Naive thymus-derived CD4-positive, alpha-beta T cell (primary cell): ENCODE data around the gene USP36. TPM values are rescaled to one million over a fixed set of nuclear protein-coding genes. Genes with fewer than 3 reads are reported as not detected.
"Not testable (repeated sequence)": the region's sequence is repeated elsewhere in the genome, so short reads cannot be mapped to it uniquely, and the experiment has no call there.

Source experiments
- ATAC-seq: fragments of 150-1000 bp; cut with Tn5 transposase; 2 replicates; pipeline ENCODE4 v1.10.0; 2021; ENCODE audit warnings: mild to moderate bottlenecking, moderate library complexity
- CTCF ChIA-PET: fragments of 350-600 bp; sonication (Branson Sonifier 250); formaldehyde crosslinking; loops from one replicate; lab custom pipeline; 2021; ENCODE audit warnings: antibody characterized with exemption; lab: Charles Lee
- POLR2A ChIA-PET: fragments of 350-600 bp; sonication (Branson Sonifier 250); formaldehyde crosslinking; loops from one replicate; lab custom pipeline; 2021; ENCODE audit warnings: antibody characterized with exemption, inconsistent platforms; lab: Charles Lee
- DNase-seq, 9 donors: peaks; one replicate each; pipeline versions ENCODE4 v3.0.0 to v3.0.0-alpha.2; 2020 to 2022; ENCODE audit warnings: mixed read lengths in 1 of 9
- H3K27ac ChIP-seq: one replicate; pipeline ENCODE4 v1.7.0; 2013; ENCODE audit warnings: mild to moderate bottlenecking, low read depth, low read length, moderate library complexity
- H3K27me3 ChIP-seq, 2 donors: one replicate each; pipeline ENCODE4 v1.7.0; 2013; ENCODE audit warnings: low read length in 2 of 2, mild to moderate bottlenecking in 2 of 2, moderate library complexity in 2 of 2; ENCODE audit not compliant: control insufficient read depth in 2 of 2, insufficient read depth in 2 of 2
- H3K36me3 ChIP-seq, 3 experiments: 1 replicate in 2 of 3; 2 replicates in 1 of 3; pipeline ENCODE4 v1.7.0; 2013; ENCODE audit warnings: low read length in 3 of 3, mild to moderate bottlenecking in 3 of 3, moderate library complexity in 1 of 3; ENCODE audit not compliant: insufficient read depth in 3 of 3, control insufficient read depth in 2 of 3
- H3K4me1 ChIP-seq, 2 donors: one replicate each; pipeline ENCODE4 v1.7.0; 2013; ENCODE audit warnings: low read length in 2 of 2, mild to moderate bottlenecking in 2 of 2, moderate library complexity in 1 of 2; ENCODE audit not compliant: control insufficient read depth in 2 of 2, insufficient read depth in 2 of 2
- H3K4me3 ChIP-seq: 2 replicates; pipeline ENCODE4 v1.7.0; 2013; ENCODE audit warnings: mild to moderate bottlenecking, low read length
- H3K9me3 ChIP-seq, 3 experiments: 1 replicate in 2 of 3; 2 replicates in 1 of 3; pipeline ENCODE4 v1.7.0; 2013; ENCODE audit warnings: low read length in 3 of 3; ENCODE audit not compliant: control insufficient read depth in 2 of 3
- H3K27ac Mint-ChIP-seq, 9 donors: one replicate each; pipeline ENCODE4 v1.8.0; 2020 to 2022; ENCODE audit warnings: mixed read lengths in 9 of 9, mild to moderate bottlenecking in 8 of 9, moderate library complexity in 5 of 9, inconsistent platforms in 2 of 9
- H3K27me3 Mint-ChIP-seq, 5 donors: one replicate each; pipeline ENCODE4 v1.8.0; 2021 to 2022; ENCODE audit warnings: mixed read lengths in 5 of 5, mild to moderate bottlenecking in 1 of 5
- H3K36me3 Mint-ChIP-seq, 5 donors: one replicate each; pipeline ENCODE4 v1.8.0; 2020 to 2022; ENCODE audit warnings: mixed read lengths in 5 of 5, mild to moderate bottlenecking in 3 of 5, inconsistent platforms in 1 of 5
- H3K4me1 Mint-ChIP-seq, 7 donors: one replicate each; pipeline ENCODE4 v1.8.0; 2020 to 2022; ENCODE audit warnings: mixed read lengths in 7 of 7, mild to moderate bottlenecking in 3 of 7, inconsistent platforms in 1 of 7
- H3K4me3 Mint-ChIP-seq, 10 donors: one replicate each; pipeline ENCODE4 v1.8.0; 2020 to 2022; ENCODE audit warnings: mild to moderate bottlenecking in 10 of 10, mixed read lengths in 10 of 10, moderate library complexity in 6 of 10, inconsistent platforms in 2 of 10
- H3K9me3 Mint-ChIP-seq, 11 donors: one replicate each; pipeline ENCODE4 v1.8.0; 2020 to 2022; ENCODE audit warnings: mixed read lengths in 11 of 11, mild to moderate bottlenecking in 4 of 11, inconsistent platforms in 1 of 11, moderate library complexity in 1 of 11
- intact Hi-C, 2 donors: fragments of 100-400 bp; cut with micrococcal nuclease; formaldehyde crosslinking; loops; one replicate each; pipeline ENCODE4 v1.15.1; 2023
- polyA plus RNA-seq, 2 donors: library from polyadenylated mRNA; unstranded; fragments of 300-500 nt; fragmentation: Illumina TruSeq; gene quantifications; one replicate each; pipeline ENCODE4 v1.2.3, GENCODE V29; 2021
- total RNA-seq, 6 experiments: library from RNA in 5 of 6; stranded (reverse) in 5 of 6; gene quantifications; 1 replicate in 5 of 6; 2 replicates in 1 of 6; pipeline ENCODE4 v1.2.3 and lab custom pipeline; 2021 to 2026

Gene USP36
- total and polyA plus RNA-seq, 7 experiments from 2014 or later, result 37.4 to 414 (median 148) TPM

GRCh38 chr17:78781893-78782304 is 58.7 kb downstream of the USP36 start, which contains the start of gene CYTH1:
TSS of gene CYTH1 (minus strand) at chr17:78782273. CDS start at chr17:78782223, 50 bp downstream.
- H3K4me3 Mint-ChIP-seq, result peak within 1 kb of the TSS; percentile 88 to 99 (median 94)
- CTCF ChIA-PET, result interaction anchor here (0.6 to 1.3 kb wide), 3 partner anchors 17 to 23 kb away, joined by 3 read pairs; no protein-coding TSS in a partner anchor
- intact Hi-C loops, result loop anchor here (1.0 to 2.0 kb wide), 3 partner anchors 37 to 59 kb away; partner anchors contain the start of gene USP36 (in 1 of the 2)

GRCh38 chr17:78781104-78781892 is 59.3 kb downstream of the USP36 start:
- peaks cover 0 to 6% (median 0%) of the 10 kb centered on the region in 3 experiments for H3K36me3 ChIP-seq
- Mint-ChIP-seq H3K36me3 (peaks cover 0 to 24% (median 6%) of the 10 kb centered on the region in 5 donors), H3K9me3 (no peaks in the 10 kb centered on the region), H3K27ac (peak overlapping the region in 8 of 9 donors; percentile 93 to 99 (median 96)), H3K27me3 (no peaks in the 10 kb centered on the region), H3K4me1 (peaks cover 24 to 62% (median 52%) of the 10 kb centered on the region in 7 donors), H3K4me3 (peak overlapping the region in 8 of 10 donors; percentile 89 to 99 (median 96))
- H3K4me1 ChIP-seq, result peaks cover 51 to 58% of the 10 kb centered on the region in 2 donors
- ChIA-PET CTCF (interaction anchor here (1.0 to 2.4 kb wide), 7 partner anchors 8 to 72 kb away, joined by 3 to 13 read pairs (median 4); no protein-coding TSS in a partner anchor), POLR2A (interaction anchor here (0.5 to 3.7 kb wide), 25 partner anchors 9 to 450 kb away, joined by 3 to 43 read pairs (median 7); no protein-coding TSS in a partner anchor)
- peak overlapping the region; percentile 96 for H3K4me3 ChIP-seq
- ATAC-seq (no peak), DNase-seq (peak; percentile 37 to 65 (median 53))
- intact Hi-C loops, result no loop called here
- peak overlapping the region; percentile 94 for H3K27ac ChIP-seq
- no peaks in the 10 kb centered on the region for H3K27me3 ChIP-seq
- H3K9me3 ChIP-seq, result no peaks in the 10 kb centered on the region

More at GRCh38 chr17:78781893-78782304, 58.7 kb downstream of the USP36 start, which contains the start of gene CYTH1:
- Histone ChIP-seq H3K27me3 (no peaks in the 10 kb centered on the region), H3K36me3 (peaks cover 0 to 6% (median 0%) of the 10 kb centered on the region in 3 experiments), H3K27ac (peak within 1 kb of the TSS; percentile 95), H3K4me1 (peaks cover 49 to 53% of the 10 kb centered on the region in 2 donors), H3K9me3 (no peaks in the 10 kb centered on the region), H3K4me3 (peak within 1 kb of the TSS; percentile 96)
- Mint-ChIP-seq H3K27ac (peak within 1 kb of the TSS; percentile 91 to 99 (median 96)), H3K27me3 (no peaks in the 10 kb centered on the region), H3K36me3 (peaks cover 0 to 24% (median 6%) of the 10 kb centered on the region in 5 donors), H3K9me3 (no peaks in the 10 kb centered on the region), H3K4me1 (peaks cover 24 to 61% (median 55%) of the 10 kb centered on the region in 7 donors)
- no peak for DNase-seq
- POLR2A ChIA-PET, result interaction anchor here (0.5 to 3.7 kb wide), 12 partner anchors 8 to 450 kb away, joined by 3 to 38 read pairs (median 4); no protein-coding TSS in a partner anchor
- no peak for ATAC-seq

- peak overlapping the region in 8 of 10 donors; percentile 89 to 99 (median 96) for H3K4me3 Mint-ChIP-seq
- peak in 3 of 9 donors; percentile 20 to 48 (median 44) for DNase-seq
- Histone ChIP-seq H3K9me3 (no peaks in the 10 kb centered on the region), H3K27ac (peak overlapping the region; percentile 94), H3K27me3 (no peaks in the 10 kb centered on the region), H3K4me1 (peaks cover 47 to 57% of the 10 kb centered on the region in 2 donors), H3K36me3 (peaks cover 0 to 6% (median 0%) of the 10 kb centered on the region in 3 experiments), H3K4me3 (peak overlapping the region; percentile 61)
- POLR2A ChIA-PET, result interaction anchor here (0.7 to 3.7 kb wide), 27 partner anchors 9 to 823 kb away, joined by 3 to 43 read pairs (median 6); partner anchors contain the start of gene TNRC6C
- H3K27ac Mint-ChIP-seq, result peak overlapping the region in 8 of 9 donors; percentile 95 to 99 (median 97)
- H3K27me3 Mint-ChIP-seq, result no peaks in the 10 kb centered on the region
- H3K9me3 Mint-ChIP-seq, result no peaks in the 10 kb centered on the region
- H3K4me1 Mint-ChIP-seq, result peaks cover 24 to 62% (median 51%) of the 10 kb centered on the region in 7 donors
- CTCF ChIA-PET, result interaction anchor here (0.6 to 2.4 kb wide), 11 partner anchors 9 to 71 kb away, joined by 3 to 13 read pairs (median 4); no protein-coding TSS in a partner anchor
- peaks cover 0 to 28% (median 6%) of the 10 kb centered on the region in 5 donors for H3K36me3 Mint-ChIP-seq
- ATAC-seq, result no peak
- intact Hi-C loops, result loop anchor here in 1 of 2 donors (1.0 kb wide), 2 partner anchors 8 to 21 kb away; no protein-coding TSS in a partner anchor
Observed at GRCh38 chr17:78780335-78780734, 60.3 kb downstream of the USP36 start.

GRCh38 chr17:78779850-78780249 is 60.8 kb downstream of the USP36 start:
- peaks cover 25 to 62% (median 51%) of the 10 kb centered on the region in 7 donors for H3K4me1 Mint-ChIP-seq
- peak overlapping the region in 8 of 9 donors; percentile 95 to 99 (median 97) for H3K27ac Mint-ChIP-seq
- peak overlapping the region in 8 of 10 donors; percentile 89 to 99 (median 96) for H3K4me3 Mint-ChIP-seq
- H3K9me3 ChIP-seq, result no peaks in the 10 kb centered on the region
- peak in 7 of 9 donors; percentile 70 to 87 (median 81) for DNase-seq
- H3K4me3 ChIP-seq, result peak overlapping the region; percentile 61
- POLR2A ChIA-PET, result interaction anchor here (0.7 to 3.7 kb wide), 27 partner anchors 8 to 822 kb away, joined by 3 to 43 read pairs (median 6); partner anchors contain the start of genes TNRC6C and USP36
- ATAC-seq, result peak; percentile 43
- H3K9me3 Mint-ChIP-seq, result peaks cover 0 to 1% (median 0%) of the 10 kb centered on the region in 11 donors
- H3K36me3 Mint-ChIP-seq, result peaks cover 0 to 30% (median 6%) of the 10 kb centered on the region in 5 donors
- H3K27me3 ChIP-seq, result no peaks in the 10 kb centered on the region
- CTCF ChIA-PET, result interaction anchor here (0.6 to 2.4 kb wide), 11 partner anchors 8 to 71 kb away, joined by 3 to 13 read pairs (median 4); no protein-coding TSS in a partner anchor
- peak overlapping the region; percentile 94 for H3K27ac ChIP-seq
- intact Hi-C loops, result loop anchor here (1.0 to 5.0 kb wide), 7 partner anchors 8 to 423 kb away; no protein-coding TSS in a partner anchor
- H3K27me3 Mint-ChIP-seq, result no peaks in the 10 kb centered on the region
- peaks cover 0 to 6% (median 0%) of the 10 kb centered on the region in 3 experiments for H3K36me3 ChIP-seq
- peaks cover 42 to 52% of the 10 kb centered on the region in 2 donors for H3K4me1 ChIP-seq

- Histone ChIP-seq H3K27ac (peak overlapping the region; percentile 94), H3K4me1 (peaks cover 39 to 52% of the 10 kb centered on the region in 2 donors), H3K4me3 (peak overlapping the region; percentile 61)
- ChIA-PET CTCF (interaction anchor here (0.7 to 2.4 kb wide), 5 partner anchors 10 to 317 kb away, joined by 3 to 13 read pairs (median 5); no protein-coding TSS in a partner anchor), POLR2A (interaction anchor here (0.7 to 3.7 kb wide), 22 partner anchors 10 to 821 kb away, joined by 3 to 43 read pairs (median 8); partner anchors contain the start of genes TNRC6C and USP36)
- H3K27me3 ChIP-seq, ATAC-seq, H3K27me3 Mint-ChIP-seq, H3K36me3 ChIP-seq, H3K9me3 ChIP-seq, H3K9me3 Mint-ChIP-seq: not testable (repeated sequence)
- Mint-ChIP-seq H3K27ac (peak overlapping the region in 8 of 9 donors; percentile 95 to 99 (median 97)), H3K4me3 (peak overlapping the region in 8 of 10 donors; percentile 89 to 99 (median 96)), H3K36me3 (peaks cover 0 to 35% (median 6%) of the 10 kb centered on the region in 5 donors), H3K4me1 (peaks cover 30 to 63% (median 51%) of the 10 kb centered on the region in 7 donors)
- peak in 2 of 9 donors; percentile 23 to 43 for DNase-seq
- intact Hi-C loops, result loop anchor here (1.0 to 5.0 kb wide), 6 partner anchors 10 to 422 kb away; no protein-coding TSS in a partner anchor
Observed at GRCh38 chr17:78779286-78779651, 61.3 kb downstream of the USP36 start.
